Lung (tissue), 12 donors: ENCODE results near the gene ETV4. TPM values are rescaled to one million over a fixed set of nuclear protein-coding genes. Genes with fewer than 3 reads are reported as not detected.

ENCODE experiments used
- ATAC-seq: fragments of 200-7000 bp; cut with Tn5 transposase; one replicate; pipeline ENCODE4 v1.9.1; 2020; ENCODE audit warnings: moderate number of reproducible peaks; ENCODE audit not compliant: insufficient read depth, low FRiP score
- DNase-seq, 3 donors: peaks; one replicate each; pipeline ENCODE4 v3.0.0-alpha.2; 2013 to 2017
- H3K27ac ChIP-seq, 2 donors: one replicate each; pipeline ENCODE4 v1.5.1; 2013; ENCODE audit warnings: mild to moderate bottlenecking in 2 of 2, moderate library complexity in 2 of 2, control low read depth in 1 of 2, inconsistent platforms in 1 of 2, low read depth in 1 of 2, low read length in 1 of 2
- H3K27me3 ChIP-seq, 3 donors: one replicate each; pipeline ENCODE4 v1.5.1; 2013; ENCODE audit warnings: low read length in 2 of 3; ENCODE audit not compliant: control insufficient read depth in 3 of 3, insufficient read depth in 3 of 3
- H3K36me3 ChIP-seq, 4 donors: one replicate each; pipeline ENCODE4 v1.5.1; 2013; ENCODE audit warnings: low read length in 4 of 4, mild to moderate bottlenecking in 1 of 4, moderate library complexity in 1 of 4; ENCODE audit not compliant: control insufficient read depth in 4 of 4, insufficient read depth in 4 of 4
- H3K4me1 ChIP-seq, 5 donors: one replicate each; pipeline ENCODE4 v1.5.1; 2013; ENCODE audit warnings: low read length in 5 of 5, mild to moderate bottlenecking in 2 of 5, moderate library complexity in 1 of 5; ENCODE audit not compliant: control insufficient read depth in 5 of 5, insufficient read depth in 5 of 5
- H3K4me3 ChIP-seq: one replicate; pipeline ENCODE4 v1.5.1; 2013; ENCODE audit warnings: mild to moderate bottlenecking, control low read depth, moderate library complexity
- H3K9ac ChIP-seq, 2 donors: one replicate each; pipeline ENCODE4 v1.5.1; 2013; ENCODE audit warnings: low read length in 2 of 2, control low read depth in 1 of 2; ENCODE audit not compliant: insufficient read depth in 1 of 2
- H3K9me3 ChIP-seq, 4 donors: one replicate each; pipeline ENCODE4 v1.5.1; 2013; ENCODE audit warnings: low read length in 3 of 4, mild to moderate bottlenecking in 1 of 4, moderate library complexity in 1 of 4; ENCODE audit not compliant: control insufficient read depth in 4 of 4, insufficient read depth in 3 of 4
- WGBS, 2 donors: extraction: QIAGEN DNeasy Blood & Tissue Kit; methylation state at CpG; one replicate each; pipeline ENCODE4 v1.1.7; 2013; 5-methylcytosine and 5-hydroxymethylcytosine counted together
- polyA plus RNA-seq, 2 donors: library from polyadenylated mRNA; stranded (reverse); fragments of 200-250 nt; gene quantifications; one replicate each; pipeline ENCODE4 v1.2.1, GENCODE V29; 2013
- total RNA-seq, 2 donors: library from RNA; depleted of rRNA in 1 of 2; stranded (reverse); fragments of >200 nt in 1 of 2; gene quantifications; one replicate each; pipeline ENCODE4 v1.2.1, GENCODE V29; 2014 to 2021
- TF ChIP-seq, protein P1 (sequence below): IDR thresholded peaks from 2 replicates; pipeline ENCODE4 v1.5.1; 2012; ENCODE audit warnings: mild to moderate bottlenecking; ENCODE audit errors: control extremely low read depth, extremely low read depth
- donor health status: control.
- donor health status: control.
- donor health status: Bipolar disorder and iron deficiency.
- donor health status: healthy.
- donor health status: DM: yes; HTN: yes; CAD: no.

ETV4 gene
- total and polyA plus RNA-seq, 4 donors, result 0.54 to 6.9 (median 3.3) TPM

DNA sequence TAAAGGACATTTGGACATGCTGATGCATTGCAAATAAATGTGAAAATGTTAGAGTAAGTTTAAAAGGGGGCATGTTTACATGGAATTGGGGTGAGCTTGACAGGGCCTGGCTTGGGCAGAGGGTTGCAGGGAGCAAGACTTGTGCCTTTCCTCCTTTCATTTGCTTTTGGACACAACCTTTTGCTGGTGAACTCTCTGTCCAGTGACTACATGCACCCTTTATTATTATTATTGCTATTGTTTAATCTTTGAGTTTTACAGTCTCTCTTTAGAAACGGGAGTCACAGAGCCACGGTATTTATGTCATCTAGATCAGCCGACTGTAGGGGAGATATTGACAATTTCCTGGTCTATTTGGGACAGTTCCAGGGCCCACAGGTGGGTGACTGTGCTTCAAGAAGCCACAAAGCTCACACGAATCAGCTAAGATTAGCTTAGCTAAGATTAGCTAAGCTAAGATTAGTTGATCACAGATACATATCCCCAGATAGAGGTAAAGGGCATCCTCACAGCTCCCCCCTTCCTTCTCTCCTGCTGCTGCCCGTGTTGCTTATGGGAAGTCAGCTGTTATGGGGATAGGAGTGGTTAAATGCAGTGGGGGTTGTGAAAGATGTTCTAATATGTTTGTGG is 28.9 kb upstream of the ETV4 start:
- H3K4me3 ChIP-seq, result no peak overlapping the region
- no peak overlapping the region for H3K9ac ChIP-seq
- no peaks in the 10 kb centered on the region for H3K9me3 ChIP-seq
- peaks cover 0 to 11% (median 0%) of the 10 kb centered on the region in 5 donors for H3K4me1 ChIP-seq
- H3K27me3 ChIP-seq, result no peaks in the 10 kb centered on the region
- TF ChIP-seq, protein P1, sequence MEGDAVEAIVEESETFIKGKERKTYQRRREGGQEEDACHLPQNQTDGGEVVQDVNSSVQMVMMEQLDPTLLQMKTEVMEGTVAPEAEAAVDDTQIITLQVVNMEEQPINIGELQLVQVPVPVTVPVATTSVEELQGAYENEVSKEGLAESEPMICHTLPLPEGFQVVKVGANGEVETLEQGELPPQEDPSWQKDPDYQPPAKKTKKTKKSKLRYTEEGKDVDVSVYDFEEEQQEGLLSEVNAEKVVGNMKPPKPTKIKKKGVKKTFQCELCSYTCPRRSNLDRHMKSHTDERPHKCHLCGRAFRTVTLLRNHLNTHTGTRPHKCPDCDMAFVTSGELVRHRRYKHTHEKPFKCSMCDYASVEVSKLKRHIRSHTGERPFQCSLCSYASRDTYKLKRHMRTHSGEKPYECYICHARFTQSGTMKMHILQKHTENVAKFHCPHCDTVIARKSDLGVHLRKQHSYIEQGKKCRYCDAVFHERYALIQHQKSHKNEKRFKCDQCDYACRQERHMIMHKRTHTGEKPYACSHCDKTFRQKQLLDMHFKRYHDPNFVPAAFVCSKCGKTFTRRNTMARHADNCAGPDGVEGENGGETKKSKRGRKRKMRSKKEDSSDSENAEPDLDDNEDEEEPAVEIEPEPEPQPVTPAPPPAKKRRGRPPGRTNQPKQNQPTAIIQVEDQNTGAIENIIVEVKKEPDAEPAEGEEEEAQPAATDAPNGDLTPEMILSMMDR, result no peak
- no peaks in the 10 kb centered on the region for H3K36me3 ChIP-seq
- H3K27ac ChIP-seq, result no peak overlapping the region
- no peak for ATAC-seq
- no peak for DNase-seq
- WGBS, 2 donors, result 21 to 36% methylated on average over 5 of the region's 5 CpGs

- H3K9ac ChIP-seq, result no peak overlapping the region
- no peak for ATAC-seq
Measured at GRCh38 chr17:43574348-43574747, 28.2 kb upstream of the ETV4 start.

DNA sequence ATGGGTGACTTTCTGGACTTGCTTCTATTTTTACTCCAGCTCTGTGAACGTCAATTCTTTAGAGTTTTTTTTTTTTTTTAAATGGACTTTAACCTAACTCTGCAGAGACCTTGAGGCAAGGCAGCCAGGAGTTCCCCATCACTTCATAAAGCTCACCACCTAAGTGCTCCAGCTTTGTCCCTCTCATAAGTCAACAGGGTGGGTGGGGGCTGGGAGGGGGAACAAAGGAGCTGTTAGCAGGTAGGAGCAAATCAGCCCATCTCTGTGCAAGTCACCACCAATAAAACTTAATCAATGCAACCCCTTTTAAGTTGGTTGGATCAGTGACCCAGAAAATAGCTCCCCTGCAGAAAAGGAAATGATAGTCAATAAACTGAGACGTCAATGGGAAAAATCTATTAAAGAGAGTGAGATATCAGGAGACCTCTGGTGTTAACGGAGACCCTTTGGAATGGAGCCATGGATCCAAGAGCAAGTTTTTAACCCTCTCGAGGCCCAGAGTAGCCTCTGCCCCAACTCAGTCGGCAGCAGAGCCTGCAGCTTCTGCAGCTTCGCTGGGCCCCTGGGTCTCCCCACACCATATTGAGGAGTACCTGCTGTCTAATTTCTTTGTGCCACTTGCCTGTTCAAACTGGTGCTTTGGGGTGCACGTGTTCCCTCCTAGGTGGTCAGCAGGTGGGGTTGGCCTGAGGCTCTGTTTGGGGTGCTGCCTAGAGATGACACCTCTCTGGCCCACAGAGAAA is 27.6 kb upstream of the ETV4 start:
- peaks cover 0 to 6% (median 0%) of the 10 kb centered on the region in 5 donors for H3K4me1 ChIP-seq
- 51 to 61% methylated on average over 7 of the region's 7 CpGs for WGBS, 2 donors
- no peak for DNase-seq
- TF ChIP-seq, protein P1, result no peak
- no peak overlapping the region for H3K4me3 ChIP-seq
- H3K9me3 ChIP-seq, result no peaks in the 10 kb centered on the region
- H3K36me3 ChIP-seq, result no peaks in the 10 kb centered on the region
- H3K27ac ChIP-seq, result no peak overlapping the region
- no peak overlapping the region for H3K9ac ChIP-seq
- H3K27me3 ChIP-seq, result no peaks in the 10 kb centered on the region
- no peak for ATAC-seq

More at GRCh38 chr17:43574348-43574747, 28.2 kb upstream of the ETV4 start:
- no peaks in the 10 kb centered on the region for H3K36me3 ChIP-seq
- no peaks in the 10 kb centered on the region for H3K27me3 ChIP-seq
- H3K4me1 ChIP-seq, result peaks cover 0 to 11% (median 0%) of the 10 kb centered on the region in 5 donors
- DNase-seq, result no peak
- TF ChIP-seq, protein P1, result no peak
- no peak overlapping the region for H3K27ac ChIP-seq
- H3K9me3 ChIP-seq, result no peaks in the 10 kb centered on the region
- 76 to 77% methylated on average over 13 of the region's 13 CpGs for WGBS, 2 donors
- H3K4me3 ChIP-seq, result no peak overlapping the region
